GM18517 (cell line): ENCODE results near the gene ST8SIA4.

Experiments
- ATAC-seq: cut with Tn5 transposase; IDR thresholded peaks from one replicate; pipeline ENCODE4 v1.9.1; 2021; ENCODE audit warnings: mild to moderate bottlenecking, moderate library complexity; ENCODE audit not compliant: unreplicated experiment

Gene ST8SIA4

DNA sequence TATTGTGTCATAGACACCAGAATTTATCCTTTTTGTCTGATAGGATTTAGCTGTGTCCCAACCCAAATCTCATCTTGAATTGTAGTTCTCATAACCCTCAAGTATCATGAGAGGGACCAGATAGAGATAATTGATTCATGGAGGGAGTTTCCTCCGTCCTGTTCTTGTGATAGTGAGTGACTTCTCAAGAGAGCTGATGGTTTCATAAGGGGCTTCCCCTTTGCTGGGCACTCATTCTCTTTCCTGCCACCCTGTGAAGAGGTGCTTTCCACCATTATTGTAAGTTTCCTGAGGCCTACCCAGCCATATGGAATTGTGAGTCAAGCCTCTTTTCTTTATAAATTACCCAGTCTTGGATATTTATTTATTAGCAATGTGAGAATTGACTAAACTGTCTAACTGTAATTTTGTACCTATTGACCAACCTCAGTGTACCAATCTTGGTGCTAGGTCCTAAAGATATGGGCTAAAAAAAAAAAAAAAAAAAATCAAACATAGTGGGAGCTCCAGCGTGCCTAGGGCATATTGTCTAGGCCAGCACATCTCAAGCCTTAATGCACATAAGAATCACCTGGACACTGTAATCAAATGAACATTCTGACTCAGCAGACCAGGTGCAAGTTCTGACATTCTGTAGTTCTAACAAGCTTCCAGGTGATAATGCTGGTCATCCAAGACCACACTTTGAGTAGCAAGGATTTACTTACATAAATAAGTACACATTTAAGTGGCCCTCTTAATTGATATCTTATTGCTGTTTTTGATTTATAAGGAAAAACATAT is 30.5 kb downstream of the ST8SIA4 start:
- ATAC-seq: peak; percentile 60

DNA sequence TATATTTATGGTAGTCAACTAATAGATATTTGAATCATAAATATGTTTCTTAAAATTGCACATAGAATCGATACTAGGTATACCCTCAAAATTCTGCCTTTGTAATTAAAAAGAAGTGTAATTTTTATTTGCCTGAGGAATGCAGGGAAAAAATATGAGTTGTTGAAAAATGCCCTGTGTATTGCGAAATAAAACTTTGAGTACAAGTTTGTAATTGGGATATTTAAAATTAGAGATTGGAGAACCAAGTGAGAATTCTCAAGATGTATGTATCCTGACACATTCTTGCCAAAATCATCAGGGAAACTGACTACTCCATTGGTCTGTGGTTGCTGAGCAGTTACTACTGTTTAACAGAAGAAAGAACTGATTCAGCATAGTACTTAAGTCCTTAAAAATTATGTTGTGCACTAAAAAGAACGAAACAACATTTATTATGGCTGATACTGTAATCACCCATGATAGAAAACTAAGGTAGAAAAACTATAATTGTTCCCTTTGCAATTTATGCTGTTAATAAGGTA is 36.0 kb downstream of the ST8SIA4 start:
- no peak for ATAC-seq

DNA sequence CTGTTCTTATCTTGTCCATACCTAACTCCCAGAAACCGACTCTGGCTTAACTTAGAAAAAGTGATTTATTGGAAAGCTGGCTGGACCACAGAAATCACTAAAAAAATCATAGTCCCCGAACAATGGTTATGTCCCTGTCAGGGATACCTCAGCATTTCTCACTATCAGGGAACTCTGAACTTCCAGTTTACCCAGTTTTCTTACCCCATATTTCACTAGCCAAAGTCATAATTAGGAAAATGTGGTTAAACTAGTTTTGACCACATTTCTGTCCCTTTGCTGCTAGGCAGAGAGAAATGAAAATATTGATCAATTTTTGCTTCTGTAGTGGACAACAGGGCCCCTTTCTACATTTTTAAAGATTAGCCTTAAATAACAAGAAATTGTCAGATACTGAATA is 38.2 kb downstream of the ST8SIA4 start:
- no peak for ATAC-seq

DNA sequence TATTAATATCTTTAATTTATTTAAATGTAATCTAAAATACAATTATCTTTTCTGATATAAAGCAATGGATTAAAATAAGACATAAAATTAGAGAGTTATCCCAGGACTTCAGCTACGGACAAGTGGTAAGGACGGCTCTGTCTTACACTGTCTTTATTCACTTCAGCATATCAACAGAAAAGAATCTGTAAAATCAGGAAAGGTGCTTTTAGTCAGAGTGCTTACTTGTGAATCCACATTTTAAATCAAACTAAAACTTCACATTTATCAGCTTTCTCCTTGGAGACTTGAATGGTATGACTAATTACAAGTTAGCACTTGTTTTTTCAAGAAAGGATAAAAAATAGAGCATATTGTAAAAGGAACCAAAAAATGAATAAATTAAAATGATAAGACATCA is 39.3 kb downstream of the ST8SIA4 start:
- no peak for ATAC-seq

DNA sequence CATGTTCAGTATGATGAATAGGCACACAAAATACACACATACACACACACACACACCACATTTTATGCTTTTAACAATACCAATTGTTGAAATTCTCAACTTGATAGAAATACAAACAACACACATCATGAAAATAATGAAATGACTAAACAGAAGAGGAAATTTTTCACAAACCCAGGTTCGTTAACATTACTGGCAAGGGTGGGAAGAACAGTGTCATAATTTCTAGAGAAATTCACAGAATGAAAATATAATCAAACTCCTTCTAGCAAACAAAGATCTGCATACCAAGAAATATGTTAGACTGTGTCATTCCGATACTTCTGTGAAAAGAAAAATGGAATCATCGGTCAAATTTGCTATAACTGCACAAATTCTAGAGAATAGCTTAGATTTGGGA is 41.9 kb downstream of the ST8SIA4 start:
- no peak for ATAC-seq

DNA sequence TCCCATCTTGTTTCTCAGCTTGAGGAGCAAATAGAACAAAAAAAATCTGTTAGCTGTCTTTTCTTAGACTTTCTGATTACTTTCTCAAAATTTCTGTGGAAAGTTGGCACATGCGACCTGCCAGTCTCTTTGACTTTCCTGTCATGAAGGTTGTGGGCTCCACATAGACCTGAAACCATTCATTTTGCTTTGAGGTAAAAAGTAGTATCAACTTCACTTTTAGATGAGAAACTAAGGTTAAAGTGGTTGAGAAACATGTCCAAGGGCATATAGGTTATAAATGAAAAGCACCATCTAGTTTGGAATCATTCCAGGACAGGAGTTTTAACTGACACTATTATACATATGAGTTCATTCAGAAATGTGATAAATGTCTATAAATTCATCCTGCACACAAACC is 42.7 kb downstream of the ST8SIA4 start:
- ATAC-seq: peak; percentile 53

DNA sequence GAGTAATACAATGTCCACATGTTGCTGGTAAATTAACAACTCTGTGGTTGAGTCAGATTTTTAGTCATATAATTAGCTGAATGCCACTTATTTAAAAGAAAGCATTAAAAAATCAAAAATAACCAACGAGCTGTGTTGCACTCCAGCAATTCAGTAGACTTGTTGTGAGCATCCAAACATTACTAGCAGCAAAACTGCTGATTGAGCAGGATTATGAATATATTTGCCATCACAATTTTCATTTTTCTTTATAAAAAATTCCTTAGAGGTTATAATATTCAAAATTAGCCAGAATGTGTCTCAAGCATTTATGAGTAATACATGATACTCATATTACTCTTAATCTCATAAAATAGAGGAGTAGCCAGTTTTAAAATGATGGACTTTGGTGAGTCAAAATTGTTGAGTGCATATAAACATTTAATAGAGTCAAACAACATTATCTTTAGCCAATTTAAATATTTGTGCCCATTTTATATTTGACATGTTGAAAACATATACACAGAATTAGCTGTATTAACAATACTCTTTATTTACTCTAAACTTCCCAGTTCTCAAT is 44.0 kb downstream of the ST8SIA4 start:
- no peak for ATAC-seq

DNA sequence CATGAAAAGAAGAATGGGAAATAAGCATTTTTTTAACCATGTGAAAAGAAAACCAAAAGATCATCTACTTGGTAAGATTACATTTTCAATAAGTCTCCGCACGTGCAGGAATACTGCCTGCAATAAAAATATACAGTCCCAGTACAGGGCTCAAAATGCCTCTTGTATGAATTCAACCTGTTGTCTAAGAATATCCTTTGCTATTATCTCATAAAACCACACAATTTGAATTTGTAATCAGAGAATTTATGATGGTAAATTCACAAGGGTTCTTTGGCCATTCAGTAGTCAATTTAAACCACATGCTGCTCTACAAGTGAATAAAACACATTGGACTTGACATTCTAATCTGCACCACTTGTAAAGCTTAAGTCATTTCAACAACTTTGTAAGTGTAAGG is 46.6 kb downstream of the ST8SIA4 start:
- no peak for ATAC-seq

DNA sequence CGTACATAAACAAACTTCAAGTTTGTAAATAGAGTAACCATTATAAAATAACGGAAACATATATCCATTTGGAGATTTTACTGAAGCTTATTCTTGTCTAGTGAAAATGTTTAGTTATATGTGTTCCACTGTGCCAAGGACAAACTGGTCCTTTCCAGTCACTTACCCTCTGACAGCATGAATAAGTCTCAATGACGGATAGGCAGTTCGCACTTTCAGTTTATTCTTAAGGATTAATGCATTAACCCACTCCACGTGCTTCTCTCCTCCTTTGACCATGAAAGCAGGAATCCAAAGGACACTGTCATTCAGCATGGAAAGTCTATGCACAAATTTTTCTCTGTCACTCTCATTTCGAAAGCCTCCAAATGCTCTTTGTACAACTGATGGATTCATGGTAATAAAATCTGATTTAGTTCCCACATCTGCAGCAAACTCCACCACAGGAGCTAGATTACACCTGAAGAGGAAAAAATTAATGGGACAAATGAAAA is 47.1 kb downstream of the ST8SIA4 start:
- ATAC-seq: no peak

DNA sequence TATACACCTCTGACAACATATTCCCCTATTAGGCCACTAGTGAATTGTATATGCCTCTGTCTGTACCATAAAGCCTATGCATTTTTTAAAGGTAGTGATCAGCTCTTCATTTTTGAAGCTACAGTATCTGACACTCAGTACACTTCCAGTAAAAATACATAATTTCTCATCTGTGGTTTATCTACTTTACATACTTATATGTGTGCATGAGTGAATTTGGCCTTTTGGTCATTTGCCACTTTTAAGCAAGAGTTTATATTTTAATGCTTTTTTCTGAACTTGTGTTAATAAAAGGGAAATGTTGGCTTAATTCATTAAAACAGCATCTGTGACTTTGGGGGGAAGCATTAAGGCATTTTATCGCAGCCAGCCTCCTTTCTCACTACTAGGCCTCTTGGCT is 47.8 kb downstream of the ST8SIA4 start:
- no peak for ATAC-seq

DNA sequence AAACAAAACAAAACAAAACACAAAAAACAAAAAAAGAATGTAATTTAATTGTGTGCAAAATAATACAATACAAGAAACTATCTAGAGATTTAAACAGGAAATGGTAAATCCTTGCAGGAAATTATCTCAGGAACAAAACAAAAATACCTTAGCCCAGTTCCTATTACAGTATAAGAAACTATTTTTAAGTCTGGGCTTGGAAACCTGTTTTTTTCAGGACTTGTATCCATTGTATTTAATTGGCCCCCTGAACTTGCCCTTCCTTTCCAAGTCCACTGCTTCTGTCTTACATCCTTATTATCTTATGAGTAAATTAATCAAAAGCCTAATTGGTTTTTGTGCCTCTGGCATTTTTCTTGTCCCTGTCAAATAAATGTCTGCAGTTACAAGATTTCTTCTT is 48.5 kb downstream of the ST8SIA4 start:
- no peak for ATAC-seq

DNA sequence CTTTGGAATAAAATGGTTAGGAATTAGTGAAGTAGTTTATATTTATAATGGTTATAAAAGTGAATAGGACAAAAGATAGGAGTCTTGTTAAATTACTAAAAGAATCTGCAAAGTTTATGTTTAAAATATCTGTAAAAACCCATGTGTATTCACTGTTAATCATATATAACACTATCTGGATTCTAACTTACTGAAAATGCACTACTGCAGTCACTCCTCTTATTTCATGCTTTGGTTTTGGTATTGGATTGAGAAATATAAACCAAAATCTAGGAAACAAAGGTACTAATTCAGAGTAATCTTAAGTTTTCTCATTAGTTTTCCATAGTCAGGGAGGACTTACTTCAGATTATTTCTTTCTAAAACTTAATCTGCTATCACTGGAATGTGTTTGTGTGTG is 49.5 kb downstream of the ST8SIA4 start:
- no peak for ATAC-seq

DNA sequence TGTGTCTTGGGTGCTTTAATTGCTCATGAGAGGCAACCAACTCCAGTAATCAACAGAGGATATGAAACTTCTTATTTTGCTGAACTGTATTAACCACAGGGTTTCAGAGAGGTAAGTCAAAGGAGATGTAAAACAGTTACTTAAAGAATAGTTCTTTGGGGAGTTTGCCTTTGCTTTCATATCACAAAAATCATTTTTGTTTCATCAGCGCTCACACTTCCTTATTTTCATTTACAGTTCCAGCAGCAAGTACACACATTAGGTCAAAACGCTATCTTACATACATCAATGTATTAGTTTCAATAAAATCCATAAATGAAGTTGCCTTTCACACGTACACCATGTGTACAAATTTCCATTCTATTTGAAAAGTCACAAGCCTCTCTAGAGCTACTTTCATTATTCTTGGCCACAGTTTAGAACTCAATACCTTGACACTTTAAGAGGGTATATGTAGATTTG is 50.1 kb downstream of the ST8SIA4 start:
- ATAC-seq: peak; percentile 97

DNA sequence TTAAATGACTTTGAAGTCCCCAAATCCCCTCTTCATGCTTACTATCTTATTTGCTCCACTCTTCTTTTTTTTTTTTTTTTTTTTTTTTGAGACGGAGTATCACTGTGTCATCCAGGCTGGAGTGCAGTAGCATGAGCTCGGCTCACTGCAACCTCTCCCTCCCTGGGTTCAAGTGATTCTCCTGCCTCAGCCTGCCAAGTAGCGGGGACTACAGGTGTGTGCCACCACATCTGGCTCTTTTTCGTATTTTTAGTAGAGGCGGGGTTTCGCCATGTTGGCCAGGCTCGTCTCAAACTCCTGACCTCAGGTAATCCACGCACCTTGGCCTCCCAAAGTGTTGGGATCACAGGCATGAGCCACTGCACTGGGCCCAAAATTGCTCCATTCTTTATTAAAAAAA is 51.0 kb downstream of the ST8SIA4 start:
- no peak for ATAC-seq

DNA sequence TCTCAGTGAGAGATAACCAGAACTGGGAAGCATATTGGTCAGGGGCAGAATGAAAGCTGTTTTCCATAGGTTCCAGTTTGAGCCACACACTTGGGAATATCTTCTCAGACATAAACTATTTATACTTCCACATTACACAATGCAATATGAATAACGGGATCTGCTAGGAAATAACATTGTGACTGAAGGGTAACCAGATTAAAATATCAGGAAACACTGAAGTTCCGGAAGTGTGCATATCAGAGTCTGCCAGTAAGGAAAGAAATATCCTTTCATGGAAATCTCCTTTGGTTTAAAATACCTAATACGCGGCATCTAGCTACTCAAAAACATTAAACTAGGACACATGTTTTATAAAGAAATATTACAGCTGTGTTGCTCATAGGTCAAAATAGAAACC is 56.3 kb downstream of the ST8SIA4 start:
- ATAC-seq: no peak

DNA sequence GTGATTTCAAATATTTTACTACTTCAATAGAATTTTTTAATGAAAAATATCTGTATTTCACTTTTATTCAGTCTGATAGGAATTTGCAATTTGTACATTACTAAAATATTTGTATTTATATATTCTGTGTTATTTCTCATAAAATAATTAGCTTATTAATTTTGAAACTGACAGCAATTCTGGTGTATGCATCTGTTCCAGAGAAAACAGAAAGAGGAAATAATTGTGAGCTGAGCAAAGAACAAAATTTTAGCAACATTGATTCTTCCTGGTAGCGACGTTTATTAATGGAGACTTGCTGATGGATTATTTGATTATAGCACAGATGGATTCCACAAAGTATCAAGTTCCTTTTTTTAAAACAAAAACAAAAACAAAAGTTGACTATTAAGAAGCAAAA is 61.0 kb downstream of the ST8SIA4 start:
- ATAC-seq: no peak

DNA sequence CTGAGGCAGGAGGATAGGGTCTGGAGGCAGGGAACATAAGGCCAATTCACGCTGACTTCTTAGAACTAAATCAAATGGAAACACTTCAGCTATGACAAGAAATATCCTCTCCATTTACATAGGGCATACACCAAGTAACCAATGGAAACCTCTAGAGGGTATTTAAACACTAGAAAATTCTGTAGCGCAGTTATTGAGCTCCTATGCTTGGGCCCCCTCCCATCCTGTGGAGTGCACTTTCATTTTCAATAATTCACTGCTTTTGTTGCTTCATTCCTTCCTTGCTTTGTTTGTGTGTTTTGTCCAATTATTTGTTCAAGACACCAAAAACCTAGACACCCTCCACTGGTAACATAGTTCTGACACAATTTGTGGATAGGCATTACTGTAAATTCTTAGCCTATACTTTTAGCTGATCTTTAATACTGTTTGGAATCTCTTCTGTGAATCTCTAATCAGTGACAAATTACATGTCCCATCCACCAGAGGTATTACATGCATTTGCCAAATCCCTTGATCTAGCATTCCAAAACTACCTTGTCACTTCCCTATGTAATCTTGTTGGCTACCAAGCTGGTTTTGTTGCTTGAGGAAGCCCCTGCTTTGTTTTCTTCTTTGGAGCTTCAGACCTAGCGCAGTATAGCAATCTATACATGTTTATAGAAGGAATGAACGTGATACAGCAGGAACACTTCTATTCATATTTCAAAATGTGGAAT is 61.6 kb downstream of the ST8SIA4 start:
- ATAC-seq: peak; percentile 34

DNA sequence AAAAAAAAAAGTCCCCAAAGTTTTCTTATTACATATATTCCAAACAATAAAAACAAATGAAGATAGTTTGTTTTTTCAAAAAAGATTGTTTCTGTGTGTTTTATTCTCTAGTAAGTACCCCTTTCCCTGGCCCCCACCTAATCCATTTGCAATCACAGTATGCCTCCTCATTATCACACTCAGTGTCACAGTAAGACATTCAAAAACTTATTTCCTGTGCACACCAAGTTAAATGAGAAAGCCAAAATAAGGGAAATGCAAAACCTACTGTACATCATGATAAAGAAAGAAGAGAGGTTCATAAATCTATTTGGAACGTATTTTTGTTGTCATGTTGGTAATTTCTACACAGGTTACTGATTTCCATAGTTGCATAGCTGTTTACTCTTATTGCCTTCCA is 62.3 kb downstream of the ST8SIA4 start:
- ATAC-seq: peak; percentile 42

DNA sequence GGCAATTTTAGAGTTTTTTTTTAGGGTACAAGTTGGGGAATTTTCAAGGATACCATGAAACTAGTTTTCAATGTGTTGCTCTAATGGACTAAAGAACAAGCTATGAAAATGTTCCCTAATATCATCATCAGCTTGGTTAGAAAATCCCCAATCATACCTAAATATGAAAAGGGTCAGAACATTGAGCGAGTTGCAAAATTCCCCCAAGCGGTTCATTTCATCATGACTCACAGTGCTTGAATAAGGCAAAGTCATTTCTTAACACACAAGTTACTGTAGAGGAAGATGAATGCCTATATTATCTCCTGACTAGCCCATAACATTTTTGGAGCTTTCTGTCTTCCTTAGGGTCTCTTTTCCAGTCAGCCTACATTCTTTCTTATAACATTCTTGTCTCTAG is 62.7 kb downstream of the ST8SIA4 start:
- ATAC-seq: peak; percentile 76

DNA sequence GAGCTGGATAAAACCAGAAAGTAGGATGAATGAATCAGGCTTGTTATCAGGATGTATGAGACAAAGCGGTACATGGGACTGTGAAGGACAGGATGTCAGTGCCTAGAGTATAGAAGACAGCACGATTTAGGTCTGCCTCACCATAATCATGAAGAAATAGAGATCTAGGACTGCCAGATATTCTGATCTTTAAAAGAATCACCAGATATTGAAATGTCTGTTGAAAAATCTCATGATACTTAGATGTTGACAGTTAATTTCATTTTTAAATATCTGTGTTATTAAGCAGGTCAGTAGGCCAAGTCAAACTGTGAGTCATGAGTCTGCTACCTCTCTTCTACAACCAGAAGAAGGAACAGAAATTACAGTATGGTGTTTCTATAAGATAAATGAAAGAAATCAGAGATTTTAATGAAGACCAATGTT is 65.0 kb downstream of the ST8SIA4 start:
- ATAC-seq: peak; percentile 23

DNA sequence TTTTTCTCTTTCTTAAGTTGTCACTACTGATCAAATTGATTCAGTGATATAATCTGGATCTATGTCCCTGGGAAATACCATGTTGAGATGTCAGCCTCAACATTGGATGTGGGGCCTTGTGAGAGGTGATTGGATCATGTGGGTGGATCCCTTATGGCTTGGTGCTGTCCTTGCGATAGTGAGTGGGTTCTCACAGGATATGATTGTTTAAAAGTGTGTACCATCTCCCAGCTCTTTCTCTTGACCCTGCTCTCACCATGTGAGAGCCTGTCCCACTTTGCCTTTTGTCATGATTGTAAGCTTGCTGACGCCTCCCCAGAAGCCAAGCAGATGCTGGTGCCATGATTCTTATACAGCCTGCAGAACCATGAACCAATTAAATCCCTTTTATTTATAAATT is 68.6 kb downstream of the ST8SIA4 start:
- ATAC-seq: no peak
